Fibroblast of the aortic adventitia (primary cell): ENCODE data around the gene SNAP47. TPM values are rescaled to one million over a fixed set of nuclear protein-coding genes. Genes with fewer than 3 reads are reported as not detected.

Source experiments
- DNase-seq: peaks from one replicate; pipeline ENCODE4 v3.0.0-alpha.2; 2010; ENCODE audit warnings: low read depth
- H3K4me3 ChIP-seq: 2 replicates; pipeline ENCODE4 v1.5.1; 2011; ENCODE audit warnings: low read depth, mild to moderate bottlenecking, control low read depth, low read length, moderate library complexity
- total RNA-seq: library from RNA; depleted of rRNA; stranded (reverse); fragments of >200 nt; gene quantifications from 2 replicates; pipeline ENCODE4 v1.2.3, GENCODE V29; 2012; ENCODE audit warnings: low replicate concordance
- TF ChIP-seq, protein P1 (sequence below): IDR thresholded peaks from 2 replicates; pipeline ENCODE4 v1.5.1; 2011; ENCODE audit warnings: mild to moderate bottlenecking, low read length, control low read depth, inconsistent platforms; ENCODE audit not compliant: insufficient read depth

The SNAP47 gene
- total RNA-seq, 1 donor = 35.9 TPM

- no peak for DNase-seq
- TF ChIP-seq, protein P1, sequence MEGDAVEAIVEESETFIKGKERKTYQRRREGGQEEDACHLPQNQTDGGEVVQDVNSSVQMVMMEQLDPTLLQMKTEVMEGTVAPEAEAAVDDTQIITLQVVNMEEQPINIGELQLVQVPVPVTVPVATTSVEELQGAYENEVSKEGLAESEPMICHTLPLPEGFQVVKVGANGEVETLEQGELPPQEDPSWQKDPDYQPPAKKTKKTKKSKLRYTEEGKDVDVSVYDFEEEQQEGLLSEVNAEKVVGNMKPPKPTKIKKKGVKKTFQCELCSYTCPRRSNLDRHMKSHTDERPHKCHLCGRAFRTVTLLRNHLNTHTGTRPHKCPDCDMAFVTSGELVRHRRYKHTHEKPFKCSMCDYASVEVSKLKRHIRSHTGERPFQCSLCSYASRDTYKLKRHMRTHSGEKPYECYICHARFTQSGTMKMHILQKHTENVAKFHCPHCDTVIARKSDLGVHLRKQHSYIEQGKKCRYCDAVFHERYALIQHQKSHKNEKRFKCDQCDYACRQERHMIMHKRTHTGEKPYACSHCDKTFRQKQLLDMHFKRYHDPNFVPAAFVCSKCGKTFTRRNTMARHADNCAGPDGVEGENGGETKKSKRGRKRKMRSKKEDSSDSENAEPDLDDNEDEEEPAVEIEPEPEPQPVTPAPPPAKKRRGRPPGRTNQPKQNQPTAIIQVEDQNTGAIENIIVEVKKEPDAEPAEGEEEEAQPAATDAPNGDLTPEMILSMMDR = no peak
- H3K4me3 ChIP-seq = no peak overlapping the region
Measured at GRCh38 chr1:227712648-227713047, 22.6 kb upstream of the SNAP47 start.

GRCh38 chr1:227718932-227719331, 16.3 kb upstream of the SNAP47 start:
- H3K4me3 ChIP-seq = no peak overlapping the region
- TF ChIP-seq, protein P1 = no peak
- DNase-seq = no peak

GRCh38 chr1:227723474-227723873, 11.8 kb upstream of the SNAP47 start:
- no peak for DNase-seq
- no peak overlapping the region for H3K4me3 ChIP-seq
- TF ChIP-seq, protein P1 = no peak

GRCh38 chr1:227725046-227725445, 10.2 kb upstream of the SNAP47 start:
- H3K4me3 ChIP-seq = no peak overlapping the region
- DNase-seq = no peak
- TF ChIP-seq, protein P1 = no peak

- DNase-seq = no peak
- TF ChIP-seq, protein P1 = no peak
- no peak overlapping the region for H3K4me3 ChIP-seq
Measured at GRCh38 chr1:227726318-227726717, 8.9 kb upstream of the SNAP47 start.

GRCh38 chr1:227726924-227727599, 8.2 kb upstream of the SNAP47 start:
- no peak for DNase-seq
- H3K4me3 ChIP-seq = no peak overlapping the region
- TF ChIP-seq, protein P1 = no peak
